Lung (tissue), 12 donors: ENCODE results near the gene KRTAP4-8. TPM values are rescaled to one million over a fixed set of nuclear protein-coding genes. Genes with fewer than 3 reads are reported as not detected.
"Not testable (repeated sequence)": the region's sequence is repeated elsewhere in the genome, so short reads cannot be mapped to it uniquely, and the experiment has no call there.

Experiments used
- ATAC-seq: fragments of 200-7000 bp; cut with Tn5 transposase; one replicate; pipeline ENCODE4 v1.9.1; 2020; ENCODE audit warnings: moderate number of reproducible peaks; ENCODE audit not compliant: insufficient read depth, low FRiP score
- DNase-seq, 3 donors: peaks; one replicate each; pipeline ENCODE4 v3.0.0-alpha.2; 2013 to 2017
- H3K27ac ChIP-seq, 2 donors: one replicate each; pipeline ENCODE4 v1.5.1; 2013; ENCODE audit warnings: mild to moderate bottlenecking in 2 of 2, moderate library complexity in 2 of 2, control low read depth in 1 of 2, inconsistent platforms in 1 of 2, low read depth in 1 of 2, low read length in 1 of 2
- H3K27me3 ChIP-seq, 3 donors: one replicate each; pipeline ENCODE4 v1.5.1; 2013; ENCODE audit warnings: low read length in 2 of 3; ENCODE audit not compliant: control insufficient read depth in 3 of 3, insufficient read depth in 3 of 3
- H3K36me3 ChIP-seq, 4 donors: one replicate each; pipeline ENCODE4 v1.5.1; 2013; ENCODE audit warnings: low read length in 4 of 4, mild to moderate bottlenecking in 1 of 4, moderate library complexity in 1 of 4; ENCODE audit not compliant: control insufficient read depth in 4 of 4, insufficient read depth in 4 of 4
- H3K4me1 ChIP-seq, 5 donors: one replicate each; pipeline ENCODE4 v1.5.1; 2013; ENCODE audit warnings: low read length in 5 of 5, mild to moderate bottlenecking in 2 of 5, moderate library complexity in 1 of 5; ENCODE audit not compliant: control insufficient read depth in 5 of 5, insufficient read depth in 5 of 5
- H3K4me3 ChIP-seq: one replicate; pipeline ENCODE4 v1.5.1; 2013; ENCODE audit warnings: mild to moderate bottlenecking, control low read depth, moderate library complexity
- H3K9ac ChIP-seq, 2 donors: one replicate each; pipeline ENCODE4 v1.5.1; 2013; ENCODE audit warnings: low read length in 2 of 2, control low read depth in 1 of 2; ENCODE audit not compliant: insufficient read depth in 1 of 2
- H3K9me3 ChIP-seq, 4 donors: one replicate each; pipeline ENCODE4 v1.5.1; 2013; ENCODE audit warnings: low read length in 3 of 4, mild to moderate bottlenecking in 1 of 4, moderate library complexity in 1 of 4; ENCODE audit not compliant: control insufficient read depth in 4 of 4, insufficient read depth in 3 of 4
- WGBS, 2 donors: extraction: QIAGEN DNeasy Blood & Tissue Kit; methylation state at CpG; one replicate each; pipeline ENCODE4 v1.1.7; 2013; 5-methylcytosine and 5-hydroxymethylcytosine counted together
- polyA plus RNA-seq, 2 donors: library from polyadenylated mRNA; stranded (reverse); fragments of 200-250 nt; gene quantifications; one replicate each; pipeline ENCODE4 v1.2.1, GENCODE V29; 2013
- total RNA-seq, 2 donors: library from RNA; depleted of rRNA in 1 of 2; stranded (reverse); fragments of >200 nt in 1 of 2; gene quantifications; one replicate each; pipeline ENCODE4 v1.2.1, GENCODE V29; 2014 to 2021
- TF ChIP-seq, protein P1 (sequence below): IDR thresholded peaks from 2 replicates; pipeline ENCODE4 v1.5.1; 2012; ENCODE audit warnings: mild to moderate bottlenecking; ENCODE audit errors: control extremely low read depth, extremely low read depth
- donor health status: control.
- donor health status: control.
- donor health status: Bipolar disorder and iron deficiency.
- donor health status: healthy.
- donor health status: DM: yes; HTN: yes; CAD: no.

KRTAP4-8 gene
- total and polyA plus RNA-seq, 4 donors, result not detected

DNA sequence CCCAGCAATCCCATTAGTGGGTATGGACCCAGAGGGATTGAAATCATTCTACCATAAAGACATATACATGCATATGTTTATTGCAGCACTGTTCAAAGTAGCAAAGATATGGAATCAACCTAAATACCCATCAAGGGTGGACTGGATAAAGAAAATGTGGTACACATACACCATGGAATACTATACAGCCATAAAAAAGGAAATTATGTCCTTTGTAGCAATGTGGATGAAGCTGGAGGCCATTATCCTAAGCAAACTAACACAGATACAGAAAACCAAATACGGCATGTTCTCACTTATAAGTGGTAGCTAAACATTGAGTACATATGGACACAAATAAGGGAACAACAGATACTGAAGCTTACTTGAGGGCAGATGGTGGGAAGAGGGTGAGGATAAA is 40.4 kb downstream of the KRTAP4-8 start:
- Histone ChIP-seq H3K4me3 (no peak overlapping the region), H3K9ac (no peak overlapping the region), H3K27me3 (peaks cover 0 to 8% (median 5%) of the 10 kb centered on the region in 3 donors), H3K27ac (no peak overlapping the region), H3K4me1 (no peaks in the 10 kb centered on the region), H3K36me3 (no peaks in the 10 kb centered on the region), H3K9me3 (peaks cover 0 to 3% (median 0%) of the 10 kb centered on the region in 4 donors)
- DNase-seq, result no peak
- ATAC-seq, result no peak
- WGBS, 2 donors, result 94 to 97% methylated on average over 1 of the region's 1 CpG
- TF ChIP-seq, protein P1, sequence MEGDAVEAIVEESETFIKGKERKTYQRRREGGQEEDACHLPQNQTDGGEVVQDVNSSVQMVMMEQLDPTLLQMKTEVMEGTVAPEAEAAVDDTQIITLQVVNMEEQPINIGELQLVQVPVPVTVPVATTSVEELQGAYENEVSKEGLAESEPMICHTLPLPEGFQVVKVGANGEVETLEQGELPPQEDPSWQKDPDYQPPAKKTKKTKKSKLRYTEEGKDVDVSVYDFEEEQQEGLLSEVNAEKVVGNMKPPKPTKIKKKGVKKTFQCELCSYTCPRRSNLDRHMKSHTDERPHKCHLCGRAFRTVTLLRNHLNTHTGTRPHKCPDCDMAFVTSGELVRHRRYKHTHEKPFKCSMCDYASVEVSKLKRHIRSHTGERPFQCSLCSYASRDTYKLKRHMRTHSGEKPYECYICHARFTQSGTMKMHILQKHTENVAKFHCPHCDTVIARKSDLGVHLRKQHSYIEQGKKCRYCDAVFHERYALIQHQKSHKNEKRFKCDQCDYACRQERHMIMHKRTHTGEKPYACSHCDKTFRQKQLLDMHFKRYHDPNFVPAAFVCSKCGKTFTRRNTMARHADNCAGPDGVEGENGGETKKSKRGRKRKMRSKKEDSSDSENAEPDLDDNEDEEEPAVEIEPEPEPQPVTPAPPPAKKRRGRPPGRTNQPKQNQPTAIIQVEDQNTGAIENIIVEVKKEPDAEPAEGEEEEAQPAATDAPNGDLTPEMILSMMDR, result no peak

DNA sequence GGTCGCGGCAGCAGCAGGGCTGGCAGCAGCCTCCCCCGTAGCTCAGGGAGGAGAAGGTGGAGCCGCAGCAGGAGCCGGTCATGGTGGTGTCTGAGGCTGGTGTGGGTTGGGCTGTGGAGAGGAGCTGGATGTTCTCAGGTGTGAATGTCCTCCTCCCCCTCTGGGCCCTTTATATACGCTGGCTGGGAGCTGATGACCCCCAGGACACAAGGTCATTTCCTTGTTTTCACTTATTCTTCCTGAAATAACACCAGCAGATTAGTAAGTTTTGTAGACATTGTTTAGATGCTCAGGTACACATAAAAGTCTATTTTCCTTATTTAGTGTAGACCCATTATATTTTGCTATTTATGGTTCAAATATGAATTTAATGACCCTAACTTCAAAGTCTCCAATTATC is 42.8 kb downstream of the KRTAP4-8 start, which contains the start of gene KRTAP2-2:
Gene KRTAP2-2 (minus strand): TSS at position 101 of the 400 bp plus-strand sequence. CDS start 19 bp downstream, at position 82.
- H3K36me3 ChIP-seq, H3K27me3 ChIP-seq, H3K27ac ChIP-seq, DNase-seq, H3K9ac ChIP-seq, ATAC-seq, H3K4me1 ChIP-seq, H3K4me3 ChIP-seq, H3K9me3 ChIP-seq: not testable (repeated sequence)
- WGBS, 2 donors, result 65 to 67% methylated on average over 1 of the region's 6 CpGs

DNA sequence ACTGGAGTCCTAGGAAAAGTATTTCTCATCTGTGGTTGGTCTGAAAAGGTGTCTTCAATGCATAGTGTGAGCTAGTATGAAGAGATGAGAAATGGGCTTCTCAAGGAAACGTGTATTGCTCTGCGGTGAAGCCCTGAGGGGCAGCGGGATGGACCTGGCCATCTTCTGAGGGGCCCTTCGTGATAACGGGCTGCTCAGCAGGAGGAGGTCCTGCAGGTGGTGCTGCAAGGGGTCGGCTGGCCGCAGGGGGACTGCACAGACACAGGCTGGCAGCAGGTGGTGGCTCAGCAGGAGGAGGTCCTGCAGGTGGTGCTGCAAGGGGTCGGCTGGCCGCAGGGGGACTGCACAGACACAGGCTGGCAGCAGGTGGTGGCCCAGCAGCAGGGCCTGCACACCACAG is 43.4 kb downstream of the KRTAP4-8 start:
- not testable (repeated sequence) for H3K27me3 ChIP-seq, H3K4me3 ChIP-seq, H3K27ac ChIP-seq, ATAC-seq, DNase-seq, H3K36me3 ChIP-seq, H3K9me3 ChIP-seq, H3K4me1 ChIP-seq, H3K9ac ChIP-seq
- 72 to 80% methylated on average over 7 to 9 of the region's 9 CpGs for WGBS, 2 donors

DNA sequence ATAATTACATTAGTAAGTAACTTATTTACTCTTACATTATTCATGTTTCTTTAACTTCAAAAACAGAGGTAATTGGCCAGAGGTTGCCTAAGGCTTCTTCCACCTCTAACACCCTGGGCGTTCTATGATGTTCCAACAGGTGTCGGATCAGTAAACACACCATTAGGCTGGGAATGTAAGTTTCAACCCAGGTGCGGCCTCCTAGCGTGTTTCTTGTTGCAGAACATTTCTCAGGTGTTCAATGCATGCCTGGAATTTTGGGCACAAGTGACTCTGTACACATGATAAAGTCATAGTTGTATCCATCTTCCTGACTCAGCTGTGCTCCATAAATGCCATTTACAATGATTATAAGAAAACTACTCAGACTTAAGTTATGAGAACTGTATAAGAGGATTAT is 43.9 kb downstream of the KRTAP4-8 start:
- Histone ChIP-seq H3K27ac (no peak overlapping the region), H3K36me3 (no peaks in the 10 kb centered on the region), H3K4me1 (no peaks in the 10 kb centered on the region), H3K4me3 (no peak overlapping the region), H3K9ac (no peak overlapping the region), H3K9me3 (peaks cover 0 to 3% (median 0%) of the 10 kb centered on the region in 4 donors), H3K27me3 (peaks cover 0 to 2% (median 2%) of the 10 kb centered on the region in 3 donors)
- ATAC-seq (no peak), DNase-seq (no peak)
- TF ChIP-seq, protein P1, result no peak
- 85 to 95% methylated on average over 4 of the region's 4 CpGs for WGBS, 2 donors
